ENCODE measurements around the gene KAZN. TPM values are rescaled to one million over a fixed set of nuclear protein-coding genes. Genes with fewer than 3 reads are reported as not detected.

KAZN gene
- total and polyA plus RNA-seq, 8 donors: 1.2 to 50.7 (median 6.8) TPM

DNA sequence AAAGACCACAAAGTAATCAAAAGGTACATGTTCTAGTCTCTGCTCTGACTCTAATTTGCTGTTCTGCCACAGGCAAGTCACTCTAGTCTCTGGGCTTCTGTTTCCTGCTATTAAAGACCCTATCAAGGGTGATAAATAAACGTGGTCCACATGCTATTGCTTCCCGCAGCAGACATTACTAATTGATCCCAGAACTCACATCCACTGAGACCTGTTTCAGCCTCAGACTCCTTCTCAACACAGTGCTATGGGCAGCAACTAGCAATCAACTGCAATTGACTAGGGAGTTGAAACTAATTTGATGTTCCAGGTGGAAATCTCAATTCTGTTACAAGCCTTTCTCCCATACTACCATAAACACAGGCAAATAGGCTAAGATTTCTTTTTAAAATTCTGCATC is 150.5 kb downstream of the KAZN start:
- TF ChIP-seq POLR2A (IDR thresholded peaks at IDR 0.05): no peak
- TF ChIP-seq, protein P1, sequence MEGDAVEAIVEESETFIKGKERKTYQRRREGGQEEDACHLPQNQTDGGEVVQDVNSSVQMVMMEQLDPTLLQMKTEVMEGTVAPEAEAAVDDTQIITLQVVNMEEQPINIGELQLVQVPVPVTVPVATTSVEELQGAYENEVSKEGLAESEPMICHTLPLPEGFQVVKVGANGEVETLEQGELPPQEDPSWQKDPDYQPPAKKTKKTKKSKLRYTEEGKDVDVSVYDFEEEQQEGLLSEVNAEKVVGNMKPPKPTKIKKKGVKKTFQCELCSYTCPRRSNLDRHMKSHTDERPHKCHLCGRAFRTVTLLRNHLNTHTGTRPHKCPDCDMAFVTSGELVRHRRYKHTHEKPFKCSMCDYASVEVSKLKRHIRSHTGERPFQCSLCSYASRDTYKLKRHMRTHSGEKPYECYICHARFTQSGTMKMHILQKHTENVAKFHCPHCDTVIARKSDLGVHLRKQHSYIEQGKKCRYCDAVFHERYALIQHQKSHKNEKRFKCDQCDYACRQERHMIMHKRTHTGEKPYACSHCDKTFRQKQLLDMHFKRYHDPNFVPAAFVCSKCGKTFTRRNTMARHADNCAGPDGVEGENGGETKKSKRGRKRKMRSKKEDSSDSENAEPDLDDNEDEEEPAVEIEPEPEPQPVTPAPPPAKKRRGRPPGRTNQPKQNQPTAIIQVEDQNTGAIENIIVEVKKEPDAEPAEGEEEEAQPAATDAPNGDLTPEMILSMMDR (IDR thresholded peaks at IDR 0.05): no peak
- no peak for TF ChIP-seq EP300 (IDR thresholded peaks at IDR 0.05)
- TF ChIP-seq POLR2AphosphoS5 (IDR thresholded peaks at IDR 0.05): no peak
- Histone ChIP-seq H3K27me3 (no peaks in the 10 kb centered on the region), H3K4me1 (no peaks in the 10 kb centered on the region), H3K36me3 (no peaks in the 10 kb centered on the region), H3K4me3 (no peak overlapping the region), H3K27ac (no peak overlapping the region), H3K9me3 (no peaks in the 10 kb centered on the region)
- intact Hi-C loops (cut with DNase I; ENCODE audit: low total_unique reads): no loop called here
- WGBS, 5 donors: 57 to 73% (median 66%) methylated on average over 2 of the region's 2 CpGs
- no peak for DNase-seq

DNA sequence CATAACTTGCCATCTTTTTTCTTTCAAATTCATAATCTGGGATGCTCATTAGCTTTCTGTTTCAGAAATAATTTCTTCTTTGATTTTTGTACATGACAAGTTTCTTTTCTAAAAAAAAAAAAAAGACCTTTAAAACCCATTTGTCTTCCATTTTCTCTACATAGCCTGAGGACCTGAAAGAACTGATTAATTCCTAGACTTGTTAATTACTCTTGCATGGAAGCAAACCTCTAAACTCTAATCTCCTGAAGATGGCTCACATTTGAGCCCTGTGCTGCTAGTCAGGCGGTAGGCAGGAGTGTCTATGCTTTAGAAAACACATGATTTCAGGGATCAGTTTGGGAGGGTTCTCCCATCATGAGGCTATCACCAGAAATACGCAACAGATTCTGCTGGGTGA is 152.0 kb downstream of the KAZN start:
- no peak for DNase-seq
- H3K4me3 ChIP-seq: no peak overlapping the region
- intact Hi-C loops (cut with DNase I; ENCODE audit: low total_unique reads): no loop called here
- no peaks in the 10 kb centered on the region for H3K27me3 ChIP-seq
- H3K36me3 ChIP-seq: no peaks in the 10 kb centered on the region
- H3K27ac ChIP-seq: no peak overlapping the region
- 74 to 86% (median 82%) methylated on average over 2 of the region's 2 CpGs for WGBS, 5 donors
- H3K4me1 ChIP-seq: peaks cover 0 to 3% (median 0%) of the 10 kb centered on the region in 4 donors
- TF ChIP-seq POLR2A (IDR thresholded peaks at IDR 0.05) (no peak), EP300 (IDR thresholded peaks at IDR 0.05) (no peak), POLR2AphosphoS5 (IDR thresholded peaks at IDR 0.05) (no peak)
- TF ChIP-seq, protein P1 (IDR thresholded peaks at IDR 0.05): no peak
- no peaks in the 10 kb centered on the region for H3K9me3 ChIP-seq

DNA sequence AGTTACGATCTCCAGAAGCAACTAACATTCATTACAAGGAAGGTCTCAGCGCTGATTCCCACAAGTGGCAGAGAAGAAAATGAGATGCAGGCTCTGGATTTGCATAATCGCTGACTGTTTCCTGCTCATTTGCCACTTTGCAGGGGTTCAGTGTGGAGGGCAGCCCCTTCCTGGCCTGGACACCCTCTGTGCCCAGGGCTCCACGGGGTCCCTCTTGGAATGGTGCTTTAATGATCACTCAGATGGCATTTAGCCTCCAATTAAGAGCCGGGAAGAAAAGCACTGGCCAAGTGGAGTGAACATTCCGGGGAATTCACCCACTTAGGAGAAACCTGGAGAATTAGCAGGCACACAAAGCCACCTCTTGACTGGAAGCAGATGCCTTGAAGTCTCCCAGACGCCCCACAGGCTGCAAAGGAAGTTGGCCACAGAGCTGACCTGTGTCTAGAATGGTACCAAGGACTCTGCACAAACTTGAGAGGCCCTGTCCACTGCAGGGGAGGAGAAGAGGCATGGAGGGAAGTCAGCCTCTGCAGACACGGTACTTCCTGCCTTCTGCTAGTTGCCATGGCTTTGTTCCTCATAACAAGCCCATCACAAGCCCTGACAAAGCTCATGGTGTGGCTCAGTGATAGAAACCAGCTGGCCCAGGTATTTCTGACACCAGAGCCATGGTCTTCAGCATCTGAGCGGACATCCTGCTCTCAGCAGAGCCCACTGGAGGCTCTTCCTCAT is 157.2 kb downstream of the KAZN start:
- TF ChIP-seq, protein P1 (IDR thresholded peaks at IDR 0.05): no peak
- TF ChIP-seq EP300 (IDR thresholded peaks at IDR 0.05): no peak
- TF ChIP-seq POLR2A (IDR thresholded peaks at IDR 0.05): no peak
- no peak for TF ChIP-seq POLR2AphosphoS5 (IDR thresholded peaks at IDR 0.05)
- no peak overlapping the region for H3K4me3 ChIP-seq
- no peaks in the 10 kb centered on the region for H3K36me3 ChIP-seq
- intact Hi-C loops (cut with DNase I; ENCODE audit: low total_unique reads): no loop called here
- H3K27me3 ChIP-seq: peaks cover 0 to 4% (median 0%) of the 10 kb centered on the region in 3 donors
- peaks cover 0 to 14% (median 0%) of the 10 kb centered on the region in 4 donors for H3K4me1 ChIP-seq
- H3K27ac ChIP-seq: no peak overlapping the region
- WGBS, 5 donors: 68 to 75% (median 70%) methylated on average over 7 to 9 of the region's 9 CpGs
- H3K9me3 ChIP-seq: no peaks in the 10 kb centered on the region
- DNase-seq: peak in 1 of 2 donors; percentile 61

DNA sequence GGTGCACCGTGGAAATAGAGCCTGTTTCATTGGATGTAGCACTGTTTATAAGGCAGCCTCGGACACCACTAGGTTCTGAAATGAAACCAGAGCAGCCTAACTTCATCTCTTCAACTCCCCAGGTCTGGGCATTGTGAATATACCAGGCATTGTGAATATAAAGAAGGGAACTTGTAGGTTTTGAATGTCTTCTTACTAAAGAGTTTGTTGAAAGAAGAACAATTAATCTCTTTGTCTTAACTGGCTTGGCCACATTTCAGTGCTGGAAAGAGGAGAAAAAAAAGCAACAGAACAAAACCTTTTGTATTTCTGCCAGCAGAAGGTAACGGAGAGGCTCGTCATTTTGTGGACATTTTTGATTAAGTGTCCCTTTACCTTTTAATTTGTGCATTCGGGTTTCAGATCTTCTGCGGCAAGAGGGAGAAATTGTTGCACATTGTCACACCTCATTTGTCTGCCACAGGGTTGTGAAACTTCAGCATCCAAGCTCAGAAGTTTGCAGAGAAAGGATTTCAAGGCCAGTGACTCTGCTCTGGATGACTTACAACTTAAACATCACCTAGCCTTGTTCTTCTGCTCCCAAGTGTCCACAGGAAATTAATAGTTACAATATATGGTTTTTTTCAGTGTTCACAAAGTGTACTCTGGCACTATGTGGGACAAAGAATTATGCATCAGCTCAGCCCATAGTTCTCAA is 158.3 kb downstream of the KAZN start:
- Histone ChIP-seq H3K4me3 (no peak overlapping the region), H3K27ac (no peak overlapping the region), H3K27me3 (peaks cover 0 to 12% (median 0%) of the 10 kb centered on the region in 3 donors), H3K36me3 (no peaks in the 10 kb centered on the region), H3K9me3 (no peaks in the 10 kb centered on the region), H3K4me1 (peaks cover 0 to 14% (median 0%) of the 10 kb centered on the region in 4 donors)
- no peak for DNase-seq
- 26 to 49% (median 38%) methylated on average over 6 of the region's 6 CpGs for WGBS, 5 donors
- TF ChIP-seq POLR2AphosphoS5 (IDR thresholded peaks at IDR 0.05) (no peak), POLR2A (IDR thresholded peaks at IDR 0.05) (no peak), EP300 (IDR thresholded peaks at IDR 0.05) (no peak)
- TF ChIP-seq, protein P1 (IDR thresholded peaks at IDR 0.05): no peak
- intact Hi-C loops (cut with DNase I; ENCODE audit: low total_unique reads): no loop called here
